Liver (tissue), 3 donors: ENCODE measurements around the gene PSENEN.

Source experiments
- FOXA1 ChIP-seq: IDR thresholded peaks from 2 replicates; pipeline ENCODE4 v1.6.1; 2016; ENCODE audit warnings: antibody characterized with exemption
- RAD21 ChIP-seq, 2 donors: IDR thresholded peaks; 2 replicates each; pipeline ENCODE4 v1.6.1; 2016; ENCODE audit warnings: antibody characterized with exemption in 2 of 2, mild to moderate bottlenecking in 2 of 2
- SP1 ChIP-seq: IDR thresholded peaks from 2 replicates; pipeline ENCODE4 v1.6.1; 2018; ENCODE audit warnings: antibody characterized with exemption, mild to moderate bottlenecking
- TF ChIP-seq, protein P1 (sequence below): fragments of 150-350 bp; IDR thresholded peaks from 2 replicates; pipeline ENCODE4 v1.5.1; 2017; ENCODE audit warnings: improper control_type of control experiment, low read depth, low read length; ENCODE audit not compliant: missing input control
- TF ChIP-seq, protein P2 (sequence below): IDR thresholded peaks from 2 replicates; pipeline ENCODE4 v1.6.1; 2016; ENCODE audit warnings: antibody characterized with exemption
- TF ChIP-seq, protein P3 (sequence below): IDR thresholded peaks from 2 replicates; pipeline ENCODE4 v1.6.1; 2016; ENCODE audit warnings: antibody characterized with exemption, mild to moderate bottlenecking
- donor health status: healthy.
- donor health status: healthy.

DNA sequence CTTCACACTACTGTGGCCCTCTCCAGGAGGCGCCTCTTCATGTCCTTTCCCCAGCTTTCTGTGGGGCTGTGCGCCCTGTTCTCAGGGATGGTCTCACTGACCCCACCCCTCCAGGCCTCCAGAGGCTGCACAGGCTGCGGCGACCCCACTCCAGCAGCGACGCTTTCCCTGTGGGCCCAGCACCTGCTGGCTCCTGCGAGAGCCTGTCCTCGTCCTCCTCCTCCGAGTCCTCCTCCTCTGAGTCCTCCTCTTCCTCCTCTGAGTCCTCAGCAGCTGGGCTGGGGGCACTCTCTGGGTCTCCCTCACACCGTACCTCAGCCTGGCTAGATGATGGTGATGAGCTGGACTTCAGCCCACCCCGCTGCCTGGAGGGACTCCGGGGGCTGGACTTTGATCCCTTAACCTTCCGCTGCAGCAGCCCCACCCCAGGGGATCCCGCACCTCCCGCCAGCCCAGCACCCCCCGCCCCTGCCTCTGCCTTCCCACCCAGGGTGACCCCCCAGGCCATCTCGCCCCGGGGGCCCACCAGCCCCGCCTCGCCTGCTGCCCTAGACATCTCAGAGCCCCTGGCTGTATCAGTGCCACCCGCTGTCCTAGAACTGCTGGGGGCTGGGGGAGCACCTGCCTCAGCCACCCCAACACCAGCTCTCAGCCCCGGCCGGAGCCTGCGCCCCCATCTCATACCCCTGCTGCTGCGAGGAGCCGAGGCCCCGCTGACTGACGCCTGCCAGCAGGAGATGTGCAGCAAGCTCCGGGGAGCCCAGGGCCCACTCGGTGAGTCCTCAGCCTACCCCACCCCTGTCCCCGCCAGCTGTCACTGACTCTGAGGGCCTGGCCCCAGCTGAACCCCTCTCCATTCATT, 41.1 kb downstream of the PSENEN start:
- TF ChIP-seq FOXA1, result no peak
- TF ChIP-seq, protein P1, sequence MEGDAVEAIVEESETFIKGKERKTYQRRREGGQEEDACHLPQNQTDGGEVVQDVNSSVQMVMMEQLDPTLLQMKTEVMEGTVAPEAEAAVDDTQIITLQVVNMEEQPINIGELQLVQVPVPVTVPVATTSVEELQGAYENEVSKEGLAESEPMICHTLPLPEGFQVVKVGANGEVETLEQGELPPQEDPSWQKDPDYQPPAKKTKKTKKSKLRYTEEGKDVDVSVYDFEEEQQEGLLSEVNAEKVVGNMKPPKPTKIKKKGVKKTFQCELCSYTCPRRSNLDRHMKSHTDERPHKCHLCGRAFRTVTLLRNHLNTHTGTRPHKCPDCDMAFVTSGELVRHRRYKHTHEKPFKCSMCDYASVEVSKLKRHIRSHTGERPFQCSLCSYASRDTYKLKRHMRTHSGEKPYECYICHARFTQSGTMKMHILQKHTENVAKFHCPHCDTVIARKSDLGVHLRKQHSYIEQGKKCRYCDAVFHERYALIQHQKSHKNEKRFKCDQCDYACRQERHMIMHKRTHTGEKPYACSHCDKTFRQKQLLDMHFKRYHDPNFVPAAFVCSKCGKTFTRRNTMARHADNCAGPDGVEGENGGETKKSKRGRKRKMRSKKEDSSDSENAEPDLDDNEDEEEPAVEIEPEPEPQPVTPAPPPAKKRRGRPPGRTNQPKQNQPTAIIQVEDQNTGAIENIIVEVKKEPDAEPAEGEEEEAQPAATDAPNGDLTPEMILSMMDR, result no peak
- no peak for TF ChIP-seq SP1
- TF ChIP-seq, protein P2, sequence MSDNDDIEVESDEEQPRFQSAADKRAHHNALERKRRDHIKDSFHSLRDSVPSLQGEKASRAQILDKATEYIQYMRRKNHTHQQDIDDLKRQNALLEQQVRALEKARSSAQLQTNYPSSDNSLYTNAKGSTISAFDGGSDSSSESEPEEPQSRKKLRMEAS, result no peak
- no peak for TF ChIP-seq RAD21 (IDR thresholded peaks at IDR 0.05)
- TF ChIP-seq, protein P3, sequence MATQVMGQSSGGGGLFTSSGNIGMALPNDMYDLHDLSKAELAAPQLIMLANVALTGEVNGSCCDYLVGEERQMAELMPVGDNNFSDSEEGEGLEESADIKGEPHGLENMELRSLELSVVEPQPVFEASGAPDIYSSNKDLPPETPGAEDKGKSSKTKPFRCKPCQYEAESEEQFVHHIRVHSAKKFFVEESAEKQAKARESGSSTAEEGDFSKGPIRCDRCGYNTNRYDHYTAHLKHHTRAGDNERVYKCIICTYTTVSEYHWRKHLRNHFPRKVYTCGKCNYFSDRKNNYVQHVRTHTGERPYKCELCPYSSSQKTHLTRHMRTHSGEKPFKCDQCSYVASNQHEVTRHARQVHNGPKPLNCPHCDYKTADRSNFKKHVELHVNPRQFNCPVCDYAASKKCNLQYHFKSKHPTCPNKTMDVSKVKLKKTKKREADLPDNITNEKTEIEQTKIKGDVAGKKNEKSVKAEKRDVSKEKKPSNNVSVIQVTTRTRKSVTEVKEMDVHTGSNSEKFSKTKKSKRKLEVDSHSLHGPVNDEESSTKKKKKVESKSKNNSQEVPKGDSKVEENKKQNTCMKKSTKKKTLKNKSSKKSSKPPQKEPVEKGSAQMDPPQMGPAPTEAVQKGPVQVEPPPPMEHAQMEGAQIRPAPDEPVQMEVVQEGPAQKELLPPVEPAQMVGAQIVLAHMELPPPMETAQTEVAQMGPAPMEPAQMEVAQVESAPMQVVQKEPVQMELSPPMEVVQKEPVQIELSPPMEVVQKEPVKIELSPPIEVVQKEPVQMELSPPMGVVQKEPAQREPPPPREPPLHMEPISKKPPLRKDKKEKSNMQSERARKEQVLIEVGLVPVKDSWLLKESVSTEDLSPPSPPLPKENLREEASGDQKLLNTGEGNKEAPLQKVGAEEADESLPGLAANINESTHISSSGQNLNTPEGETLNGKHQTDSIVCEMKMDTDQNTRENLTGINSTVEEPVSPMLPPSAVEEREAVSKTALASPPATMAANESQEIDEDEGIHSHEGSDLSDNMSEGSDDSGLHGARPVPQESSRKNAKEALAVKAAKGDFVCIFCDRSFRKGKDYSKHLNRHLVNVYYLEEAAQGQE, result no peak
